PFSK-1 (cell line): ENCODE results near the gene PIAS4.

Source experiments
- REST ChIP-seq, 2 experiments: IDR thresholded peaks; 2 replicates each; pipeline versions ENCODE4 v1.6.1 to v1.8.0; 2011 to 2012; ENCODE audit warnings: low read depth in 2 of 2, low read length in 2 of 2, control low read depth in 1 of 2, inconsistent platforms in 1 of 2, mild to moderate bottlenecking in 1 of 2, moderate library complexity in 1 of 2; ENCODE audit not compliant: insufficient read depth in 1 of 2
- SIN3A ChIP-seq: IDR thresholded peaks from 2 replicates; pipeline ENCODE4 v1.6.1; 2012; ENCODE audit warnings: mild to moderate bottlenecking, low read length, moderate library complexity, borderline replicate concordance; ENCODE audit not compliant: insufficient read depth
- TAF1 ChIP-seq: IDR thresholded peaks from 2 replicates; pipeline ENCODE4 v1.6.1; 2012; ENCODE audit warnings: low read length, control low read depth, borderline replicate concordance; ENCODE audit not compliant: insufficient read depth

GRCh38 chr19:3980353-3981251 lies 26.9 kb upstream of the PIAS4 start:
- no peak for TF ChIP-seq REST (IDR thresholded peaks at IDR 0.05; ENCODE audit: insufficient read depth in 1 of 2, low read depth in 2 of 2, low read length in 2 of 2)
- no peak for TF ChIP-seq SIN3A
- TF ChIP-seq TAF1, result no peak
